GM20000 (cell line): Measurements from ENCODE around the gene STUM.

ENCODE experiments used
- DNase-seq: peaks from one replicate; pipeline ENCODE4 v3.0.0; 2012; ENCODE audit warnings: low spot score
- CTCF ChIP-seq: IDR thresholded peaks from 2 replicates; pipeline ENCODE4 v1.5.1; 2012; ENCODE audit warnings: mild to moderate bottlenecking, control low read depth; ENCODE audit errors: extremely low read depth, missing control alignments

Gene STUM

GRCh38 chr1:226655251-226656163, 106.9 kb downstream of the STUM start:
- no peak for TF ChIP-seq CTCF
- no peak for DNase-seq

- no peak for DNase-seq
- TF ChIP-seq CTCF: no peak
These were observed 107.6 kb downstream of the STUM start for GRCh38 chr1:226656201-226656600.

- TF ChIP-seq CTCF: no peak
These were observed 108.2 kb downstream of the STUM start for GRCh38 chr1:226656601-226657277.

GRCh38 chr1:226657895-226658545, 109.5 kb downstream of the STUM start:
- TF ChIP-seq CTCF: no peak
- DNase-seq: no peak

More at GRCh38 chr1:226656601-226657277, 108.2 kb downstream of the STUM start:
- no peak for DNase-seq

GRCh38 chr1:226658546-226659125, 110.1 kb downstream of the STUM start:
- no peak for DNase-seq
- TF ChIP-seq CTCF: no peak
